GM12801 (cell line): ENCODE measurements around the gene PAFAH1B2.

Source experiments
- TF ChIP-seq, protein P1 (sequence below): IDR thresholded peaks from one replicate; pipeline ENCODE4 v1.5.1; 2011; ENCODE audit warnings: control low read depth; ENCODE audit not compliant: insufficient read length; ENCODE audit errors: extremely low read depth

Gene PAFAH1B2

DNA sequence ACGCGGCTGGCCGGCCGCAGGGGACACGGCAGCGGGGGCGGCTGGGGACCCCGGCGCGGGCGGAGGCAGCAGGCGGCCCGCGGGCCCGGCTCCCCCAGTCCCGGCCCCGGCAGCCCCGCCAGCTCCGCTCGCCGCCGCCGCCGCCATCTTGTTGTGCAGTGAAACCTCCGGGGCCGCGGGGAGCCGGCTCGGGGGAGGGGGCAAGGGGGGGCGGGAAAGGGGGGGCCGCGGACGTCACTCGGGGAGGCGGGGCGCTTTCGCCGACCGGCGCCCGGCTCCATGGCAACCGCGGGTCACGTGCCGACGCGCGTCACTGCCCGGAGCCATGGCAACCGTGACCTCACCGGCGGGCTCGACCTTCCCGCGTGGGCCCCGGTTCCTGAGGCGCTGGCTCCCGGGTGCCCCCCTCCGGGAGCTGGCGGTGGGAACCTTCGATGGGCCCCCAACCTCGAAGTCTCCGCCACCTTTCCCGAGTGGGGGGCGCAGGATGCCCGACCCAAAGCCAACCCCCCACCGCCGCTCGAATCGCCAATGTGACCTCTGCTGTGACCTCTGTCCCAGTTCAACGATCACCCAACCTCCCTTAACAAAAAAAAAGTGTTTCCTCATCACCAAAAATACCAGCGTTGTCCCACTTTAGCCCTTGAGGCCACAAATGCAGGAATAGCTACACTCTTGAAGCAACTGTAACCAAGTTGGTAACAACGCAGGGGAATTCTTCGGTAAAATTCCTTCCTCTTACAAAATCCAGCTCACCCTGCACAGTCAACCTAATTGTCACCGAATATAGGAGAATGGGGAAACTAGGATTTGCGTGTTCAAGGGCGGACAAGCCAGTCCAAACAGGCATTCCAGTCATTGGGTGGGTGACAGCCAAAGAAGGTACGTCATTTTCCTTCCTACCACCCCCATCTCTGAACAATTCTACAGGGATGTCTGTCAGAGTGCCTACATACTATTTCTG is 45.5 kb upstream of the PAFAH1B2 start, which contains the start of gene SIK3:
SIK3 (minus strand) TSS at position 160 of the 964 bp plus-strand sequence; CDS start at position 147, 13 bp downstream.
- TF ChIP-seq, protein P1, sequence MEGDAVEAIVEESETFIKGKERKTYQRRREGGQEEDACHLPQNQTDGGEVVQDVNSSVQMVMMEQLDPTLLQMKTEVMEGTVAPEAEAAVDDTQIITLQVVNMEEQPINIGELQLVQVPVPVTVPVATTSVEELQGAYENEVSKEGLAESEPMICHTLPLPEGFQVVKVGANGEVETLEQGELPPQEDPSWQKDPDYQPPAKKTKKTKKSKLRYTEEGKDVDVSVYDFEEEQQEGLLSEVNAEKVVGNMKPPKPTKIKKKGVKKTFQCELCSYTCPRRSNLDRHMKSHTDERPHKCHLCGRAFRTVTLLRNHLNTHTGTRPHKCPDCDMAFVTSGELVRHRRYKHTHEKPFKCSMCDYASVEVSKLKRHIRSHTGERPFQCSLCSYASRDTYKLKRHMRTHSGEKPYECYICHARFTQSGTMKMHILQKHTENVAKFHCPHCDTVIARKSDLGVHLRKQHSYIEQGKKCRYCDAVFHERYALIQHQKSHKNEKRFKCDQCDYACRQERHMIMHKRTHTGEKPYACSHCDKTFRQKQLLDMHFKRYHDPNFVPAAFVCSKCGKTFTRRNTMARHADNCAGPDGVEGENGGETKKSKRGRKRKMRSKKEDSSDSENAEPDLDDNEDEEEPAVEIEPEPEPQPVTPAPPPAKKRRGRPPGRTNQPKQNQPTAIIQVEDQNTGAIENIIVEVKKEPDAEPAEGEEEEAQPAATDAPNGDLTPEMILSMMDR, result no peak

DNA sequence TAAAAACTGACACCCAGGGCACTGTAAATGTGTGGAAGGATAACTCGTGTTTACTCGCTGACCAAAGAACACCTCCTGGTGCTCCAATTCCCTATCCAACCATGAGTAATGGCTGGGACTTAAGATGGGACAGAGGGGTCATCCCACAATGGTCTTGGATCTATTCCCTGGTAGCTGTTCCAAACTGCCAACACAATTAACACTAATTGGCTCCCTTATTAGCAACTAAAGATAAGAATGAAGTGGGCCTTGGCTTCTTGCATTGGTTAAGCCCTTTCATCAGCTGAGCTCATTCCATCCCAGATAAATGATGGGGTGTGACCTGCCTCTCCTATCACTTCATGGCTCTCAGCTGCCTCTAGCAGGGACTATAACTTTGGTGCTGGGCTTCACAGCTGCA is 44.4 kb upstream of the PAFAH1B2 start:
- TF ChIP-seq, protein P1, result no peak

DNA sequence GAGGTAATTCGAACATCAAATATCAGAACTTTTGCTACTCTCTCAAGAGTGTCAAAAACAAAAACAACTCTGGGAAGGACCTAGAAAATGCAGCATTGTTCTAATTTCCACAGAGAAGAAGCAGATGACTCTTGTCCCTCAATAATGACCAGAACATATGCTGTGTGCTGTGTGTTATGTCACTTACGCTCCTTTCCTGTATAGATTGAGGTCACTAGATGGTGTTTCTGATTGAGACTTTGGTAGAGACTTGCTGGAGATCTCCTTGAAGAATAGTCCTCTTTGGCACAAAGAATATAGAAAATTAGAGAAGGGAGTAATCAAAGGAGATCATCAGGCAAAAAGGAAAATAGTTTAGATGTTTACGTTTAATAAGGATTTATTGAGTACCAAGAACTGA is 43.5 kb upstream of the PAFAH1B2 start:
- TF ChIP-seq, protein P1, result no peak

DNA sequence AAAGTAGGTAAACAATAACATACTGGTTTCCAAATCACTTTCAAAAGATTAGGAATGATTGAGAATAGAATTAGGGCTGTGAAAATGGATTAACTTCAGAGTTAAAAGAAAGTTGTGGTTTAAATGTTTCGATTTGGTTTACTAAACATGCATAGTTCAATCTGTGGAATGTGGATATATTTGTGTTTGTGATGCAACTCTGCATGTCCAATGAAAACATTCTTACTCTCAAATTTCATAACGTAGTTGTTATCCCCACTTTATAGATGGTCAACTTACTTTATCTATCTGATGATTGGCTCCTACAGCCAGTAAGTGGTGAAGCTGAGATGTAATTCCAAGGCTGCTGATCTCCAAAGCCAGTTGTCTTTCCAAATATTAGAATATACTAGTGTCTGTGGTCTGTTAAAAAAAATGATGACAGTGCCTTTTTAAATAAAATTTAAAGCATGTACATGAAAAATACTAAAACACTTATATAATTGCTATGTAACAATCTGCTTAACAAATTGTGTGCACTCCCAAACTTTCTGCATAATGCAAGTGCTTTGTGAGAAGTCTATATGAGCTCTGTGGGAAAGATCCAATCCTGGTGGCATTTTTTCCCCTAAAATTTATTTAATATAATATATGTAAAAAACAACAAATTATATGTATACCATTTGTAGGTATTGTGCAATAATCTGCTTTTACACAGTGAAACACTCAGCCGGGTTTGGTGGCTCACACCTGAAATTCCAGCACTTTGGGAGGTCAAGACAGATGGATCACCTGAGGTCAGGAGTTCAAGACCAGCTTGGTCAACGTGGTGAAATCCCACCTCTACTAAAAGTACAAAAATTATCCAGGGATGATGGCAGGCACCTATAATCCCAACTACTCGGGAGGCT is 36.1 kb upstream of the PAFAH1B2 start:
- TF ChIP-seq, protein P1, result no peak

DNA sequence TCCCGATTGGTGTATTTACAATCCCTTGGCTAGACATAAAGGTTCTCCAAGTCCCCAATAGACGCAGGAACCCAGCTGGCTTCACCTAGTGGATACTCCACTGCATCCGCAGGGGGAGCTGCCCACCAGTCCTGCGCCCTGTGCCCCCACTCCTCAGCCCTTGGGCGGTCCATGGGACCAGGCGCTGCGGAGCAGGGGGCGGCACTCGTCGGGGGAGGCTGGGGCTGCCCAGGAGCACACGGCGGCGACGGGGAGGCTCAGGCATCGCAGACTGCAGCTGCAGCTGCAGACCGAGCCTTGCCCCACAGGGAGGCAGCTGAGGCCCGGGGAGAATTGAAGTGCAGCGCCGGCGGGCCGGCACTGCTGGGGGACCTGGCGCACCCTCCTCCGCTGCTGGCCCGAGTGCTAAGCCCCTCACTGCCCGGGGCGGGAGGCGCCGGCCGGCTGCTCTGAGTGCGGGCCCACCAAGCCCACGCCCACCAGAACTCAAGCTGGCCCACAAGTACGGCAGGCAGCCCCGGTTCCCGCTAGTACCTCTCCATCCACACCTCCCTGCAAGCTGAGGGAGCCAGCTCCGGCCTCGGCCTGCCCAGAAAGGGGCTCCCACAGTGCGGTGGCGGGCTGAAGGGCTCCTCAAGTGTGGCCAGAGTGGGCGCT is 33.7 kb upstream of the PAFAH1B2 start:
- TF ChIP-seq, protein P1, result no peak

DNA sequence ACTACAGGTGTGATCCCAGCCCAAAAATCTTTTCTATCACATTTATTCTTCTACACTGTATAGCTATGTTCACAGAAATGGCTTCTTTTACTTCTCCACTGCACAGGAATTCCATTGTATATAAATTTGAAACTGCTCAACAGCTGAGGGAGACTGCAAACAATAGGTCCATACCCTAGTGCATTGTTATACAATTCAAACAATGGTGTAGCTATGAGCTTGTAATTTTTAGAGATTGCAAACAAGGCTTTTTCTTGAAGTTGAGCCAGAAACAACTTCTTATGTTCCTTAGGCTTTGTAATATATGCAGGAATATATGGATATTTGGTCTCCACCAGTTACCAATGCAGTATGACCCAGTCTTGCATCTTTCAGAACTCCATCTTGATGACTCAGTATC is 26.4 kb upstream of the PAFAH1B2 start:
- TF ChIP-seq, protein P1, result no peak
